WI38 (cell line): ENCODE results near the gene MTMR11.

Experiments
- H3K4me3 ChIP-seq: 2 replicates; pipeline ENCODE4 v1.5.1; 2011; ENCODE audit warnings: low read depth, mild to moderate bottlenecking, control low read depth, low read length
- CTCF ChIP-seq: IDR thresholded peaks from 2 replicates; pipeline ENCODE4 v1.5.1; 2012; ENCODE audit warnings: low read depth, mild to moderate bottlenecking, control low read depth, low read length

Gene MTMR11

DNA sequence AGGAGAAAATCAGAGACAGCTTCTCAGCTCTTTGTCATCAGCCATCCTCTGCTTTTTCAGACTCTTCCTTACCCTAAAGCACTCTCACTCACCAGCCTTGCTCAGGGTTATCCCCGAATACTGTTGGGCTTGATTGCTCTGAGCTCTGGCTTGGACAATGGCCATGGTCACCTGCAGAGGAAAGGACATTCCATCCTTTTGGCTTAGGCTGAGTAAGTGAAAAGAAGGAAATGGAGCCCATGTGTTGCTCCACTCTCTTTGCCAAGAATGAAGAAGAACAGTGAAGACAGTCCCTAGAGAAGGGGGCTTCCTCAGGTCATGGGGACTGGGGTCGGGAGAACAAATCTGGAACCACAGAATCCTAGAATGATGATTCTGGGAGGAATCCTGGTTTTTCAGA, 2.3 kb downstream of the MTMR11 start:
- TF ChIP-seq CTCF: no peak

GRCh38 chr1:149933208-149933607, 3.5 kb downstream of the MTMR11 start:
- H3K4me3 ChIP-seq: no peak overlapping the region
- TF ChIP-seq CTCF: no peak

More for the DNA sequence above, 2.3 kb downstream of the MTMR11 start:
- H3K4me3 ChIP-seq: no peak overlapping the region

DNA sequence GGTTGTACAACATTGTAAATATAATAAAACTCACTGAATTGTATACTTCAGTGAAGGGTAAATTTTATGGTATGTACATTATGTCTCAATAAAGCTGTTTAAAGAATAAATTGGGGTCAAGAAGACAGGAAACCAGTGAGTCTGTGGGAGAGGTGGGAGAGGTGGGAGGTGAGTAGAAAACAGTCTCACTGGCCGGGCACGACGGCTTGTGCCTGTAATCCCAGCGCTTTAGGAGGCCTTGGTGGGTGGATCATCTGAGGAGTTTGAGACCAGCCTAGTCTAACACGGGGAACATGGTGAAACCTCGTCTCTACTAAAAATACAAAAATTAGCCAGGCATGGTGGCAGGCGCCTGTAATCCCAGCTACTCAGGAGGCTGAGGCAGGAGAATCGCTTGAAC, 4.2 kb downstream of the MTMR11 start:
- TF ChIP-seq CTCF: no peak

DNA sequence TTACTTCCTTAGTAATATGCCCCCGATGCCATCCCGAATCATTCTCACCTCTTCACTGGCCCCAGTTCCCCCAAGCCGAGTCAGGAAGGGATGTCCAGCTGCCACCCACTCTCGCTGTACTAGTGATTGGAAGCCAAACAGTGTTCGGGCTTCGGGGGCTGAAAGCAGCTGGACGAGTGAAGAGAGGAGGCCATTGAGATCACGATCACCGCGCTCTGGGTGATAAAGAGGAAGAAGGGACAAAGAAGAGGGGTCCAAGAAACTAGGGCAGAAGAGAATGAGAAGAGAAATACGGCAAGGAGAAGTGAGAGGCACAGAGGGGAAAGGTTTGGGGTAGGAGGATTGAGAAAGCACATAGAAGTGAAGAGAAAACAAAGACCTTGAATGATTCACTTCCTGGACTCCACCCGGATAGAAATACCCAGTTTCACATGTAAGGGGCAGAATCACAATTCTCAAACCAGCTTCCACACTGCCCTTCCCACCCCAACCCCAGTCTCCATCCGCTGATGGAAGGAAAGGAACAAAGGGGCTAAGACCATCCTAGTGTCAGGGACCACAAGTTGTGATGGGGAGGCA, 5.4 kb downstream of the MTMR11 start:
- no peak for TF ChIP-seq CTCF
- H3K4me3 ChIP-seq: no peak overlapping the region

More for the DNA sequence above, 4.2 kb downstream of the MTMR11 start:
- no peak overlapping the region for H3K4me3 ChIP-seq

DNA sequence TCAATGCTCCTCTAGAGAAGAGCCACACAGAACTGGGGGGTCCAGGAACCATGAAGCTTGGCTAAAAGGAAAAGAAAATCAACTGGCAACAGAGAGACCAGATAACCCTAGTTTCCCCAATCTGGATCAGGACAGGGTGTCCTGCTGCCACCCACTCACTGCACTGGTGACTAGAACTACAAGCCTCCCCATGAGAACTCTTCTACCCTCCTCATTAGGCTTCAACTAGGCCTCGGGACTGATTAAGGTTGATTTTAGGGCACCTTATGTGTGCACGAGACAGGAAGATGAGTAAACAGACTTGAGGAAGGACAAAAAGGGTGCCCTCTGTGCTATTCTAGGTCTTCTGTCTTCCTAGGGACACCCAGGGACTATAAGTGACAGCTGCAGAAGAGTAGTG, 6.8 kb downstream of the MTMR11 start:
- TF ChIP-seq CTCF: no peak
- H3K4me3 ChIP-seq: no peak overlapping the region

GRCh38 chr1:149928401-149928724, 8.3 kb downstream of the MTMR11 start:
- TF ChIP-seq CTCF: no peak
- peak overlapping the region; percentile 82 for H3K4me3 ChIP-seq

GRCh38 chr1:149927563-149928400, 8.9 kb downstream of the MTMR11 start, which contains the start of gene SF3B4:
Gene SF3B4 (minus strand): TSS chr1:149927803. CDS start chr1:149927759, 44 bp downstream.
- TF ChIP-seq CTCF: no peak

More at GRCh38 chr1:149927563-149928400, 8.9 kb downstream of the MTMR11 start, which contains the start of gene SF3B4:
- H3K4me3 ChIP-seq: peak within 1 kb of the TSS; percentile 82
